Measurements from ENCODE around the gene VSIG10.

- TF ChIP-seq CTCF (IDR thresholded peaks at IDR 0.05; ENCODE audit: low read depth, low read length, poor library complexity, severe bottlenecking) = no peak
- TF ChIP-seq EZH2phosphoT487 (IDR thresholded peaks at IDR 0.05; ENCODE audit: borderline replicate concordance, low read length) = no peak
Measured at GRCh38 chr12:118124333-118124874, 20.6 kb upstream of the VSIG10 start.

Measured in DOHH2 (cell line).